Activated T-helper 17 cell treated with anti-CD3 and anti-CD28 coated beads, Interleukin-2, amount 50 U/mL, for 72 hours (primary cell): ENCODE results near the gene CPOX. TPM values are rescaled to one million over a fixed set of nuclear protein-coding genes. Genes with fewer than 3 reads are reported as not detected.

ENCODE experiments used
- total RNA-seq, 2 donors: library from RNA; stranded (reverse); gene quantifications; one replicate each; pipeline ENCODE4 v1.2.3, GENCODE V29; 2022

Gene CPOX
- total RNA-seq, 2 donors from 2014 or later: 64.2 to 75.9 TPM

Other genes starting within 250 kb of the CPOX start
- gene OR5K4, start 239.8 kb downstream of the CPOX start, total RNA-seq: not detected
- not detected for gene OR5K3, start 202.9 kb downstream of the CPOX start, total RNA-seq
- gene OR5K1, start 130.4 kb downstream of the CPOX start, total RNA-seq: under 1 TPM in 1 of 2 donors, not detected in 1; 0.24 TPM
- gene OR5K2, start 95.9 kb downstream of the CPOX start, total RNA-seq: not detected
- 100 to 1,000 TPM; 300 to 381 TPM for gene CLDND1, start 70.7 kb downstream of the CPOX start, total RNA-seq
- 10 to 100 TPM; 24.0 to 52.1 TPM for gene GPR15, start 61.6 kb downstream of the CPOX start, total RNA-seq
- not detected for gene ST3GAL6, start 169.7 kb upstream of the CPOX start, total RNA-seq